ENCODE data around the gene MBP. TPM values are rescaled to one million over a fixed set of nuclear protein-coding genes. Genes with fewer than 3 reads are reported as not detected.
A peak's percentile ranks its signal among the peaks of the same experiment; 100 is the strongest.

MBP gene
- total RNA-seq, 4 donors from 2014 or later = 28.6 to 55.0 (median 50.4) TPM

GRCh38 chr18:77173275-77174030, 40.9 kb upstream of the MBP start:
- intact Hi-C loops (cut with DNase I; ENCODE audit: low total_unique reads) = loop anchor here (10.0 kb wide), 1 partner anchor 51 kb away; no protein-coding TSS in a partner anchor

GRCh38 chr18:77170890-77171410, 38.4 kb upstream of the MBP start:
- ATAC-seq (no peak), DNase-seq (no peak)
- Histone ChIP-seq H3K4me1 (no peaks in the 10 kb centered on the region), H3K9me3 (no peaks in the 10 kb centered on the region), H3K36me3 (no peaks in the 10 kb centered on the region), H3K4me3 (no peak overlapping the region), H3K27ac (no peak overlapping the region), H3K27me3 (no peaks in the 10 kb centered on the region)
- in situ Hi-C loops (cut with MboI; ENCODE audit: low sequenced_read_pairs in 4 of 4) (no loop called here), intact Hi-C loops (cut with DNase I; ENCODE audit: low total_unique reads) (loop anchor here (10.0 kb wide), 1 partner anchor 54 kb away; no protein-coding TSS in a partner anchor)
- no peak for TF ChIP-seq CTCF (IDR thresholded peaks at IDR 0.05 in 4 of 5, conservative IDR thresholded peaks at IDR 0.05 in 1 of 5)
- TF ChIP-seq POLR2A (IDR thresholded peaks at IDR 0.05) = no peak

More at GRCh38 chr18:77173275-77174030, 40.9 kb upstream of the MBP start:
- ATAC-seq (peak; percentile 39 to 62), DNase-seq (no peak)
- no peaks in the 10 kb centered on the region for H3K36me3 ChIP-seq
- TF ChIP-seq POLR2A (IDR thresholded peaks at IDR 0.05) = no peak
- TF ChIP-seq CTCF (IDR thresholded peaks at IDR 0.05 in 4 of 5, conservative IDR thresholded peaks at IDR 0.05 in 1 of 5) = no peak
- H3K27ac ChIP-seq = no peak overlapping the region
- in situ Hi-C loops (cut with MboI; ENCODE audit: low sequenced_read_pairs in 4 of 4) = no loop called here
- no peaks in the 10 kb centered on the region for H3K4me1 ChIP-seq
- no peaks in the 10 kb centered on the region for H3K9me3 ChIP-seq
- no peaks in the 10 kb centered on the region for H3K27me3 ChIP-seq
- H3K4me3 ChIP-seq = no peak overlapping the region

- DNase-seq (no peak), ATAC-seq (no peak)
- Histone ChIP-seq H3K27ac (no peak overlapping the region), H3K9me3 (no peaks in the 10 kb centered on the region), H3K4me1 (no peaks in the 10 kb centered on the region), H3K4me3 (no peak overlapping the region), H3K27me3 (peaks cover 0 to 5% (median 0%) of the 10 kb centered on the region in 3 donors), H3K36me3 (no peaks in the 10 kb centered on the region)
- in situ Hi-C loops (cut with MboI; ENCODE audit: low sequenced_read_pairs in 4 of 4) (no loop called here), intact Hi-C loops (cut with DNase I; ENCODE audit: low total_unique reads) (no loop called here)
- no peak for TF ChIP-seq POLR2A (IDR thresholded peaks at IDR 0.05)
- TF ChIP-seq CTCF (IDR thresholded peaks at IDR 0.05 in 4 of 5, conservative IDR thresholded peaks at IDR 0.05 in 1 of 5) = no peak
Observed at GRCh38 chr18:77168811-77169311, 36.3 kb upstream of the MBP start.

GRCh38 chr18:77167251-77167650, 34.7 kb upstream of the MBP start:
- H3K4me3 ChIP-seq = no peak overlapping the region
- no peak for ATAC-seq
- TF ChIP-seq POLR2A (IDR thresholded peaks at IDR 0.05) (no peak), CTCF (IDR thresholded peaks at IDR 0.05 in 4 of 5, conservative IDR thresholded peaks at IDR 0.05 in 1 of 5) (no peak)
- no peaks in the 10 kb centered on the region for H3K4me1 ChIP-seq
- no peak overlapping the region for H3K27ac ChIP-seq
- intact Hi-C loops (cut with DNase I; ENCODE audit: low total_unique reads) = no loop called here
- in situ Hi-C loops (cut with MboI; ENCODE audit: low sequenced_read_pairs in 4 of 4) = no loop called here
- H3K27me3 ChIP-seq = peaks cover 0 to 5% (median 0%) of the 10 kb centered on the region in 3 donors
- DNase-seq = no peak
- H3K9me3 ChIP-seq = no peaks in the 10 kb centered on the region
- no peaks in the 10 kb centered on the region for H3K36me3 ChIP-seq

Measured in gastrocnemius medialis (tissue), 4 donors.